HepG2 (cell line): ENCODE data around the gene RPL18. TPM values are rescaled to one million over a fixed set of nuclear protein-coding genes. Genes with fewer than 3 reads are reported as not detected.

Experiments
- AKNA ChIP-seq: sonication (generic); formaldehyde crosslinking; IDR thresholded peaks from 2 replicates; pipeline ENCODE4 v1.4.0; 2020; ENCODE audit warnings: missing genetic modification reagents, borderline replicate concordance
- BRD4 ChIP-seq: sonication (generic); formaldehyde crosslinking; IDR thresholded peaks from 2 replicates; pipeline ENCODE4 v1.4.0; 2020; ENCODE audit warnings: missing genetic modification reagents
- FOSL1 ChIP-seq: sonication (generic); formaldehyde crosslinking; IDR thresholded peaks from 2 replicates; pipeline ENCODE4 v1.9.0; 2021; ENCODE audit warnings: missing genetic modification reagents, borderline replicate concordance
- HDAC6 ChIP-seq: fragments of 200-600 bp; sonication (generic); IDR thresholded peaks from 2 replicates; pipeline ENCODE4 v1.7.0; 2017; ENCODE audit warnings: mild to moderate bottlenecking, antibody characterized with exemption, low read length, low read depth
- HNRNPUL1 ChIP-seq: fragments of 200-400 bp; formaldehyde crosslinking; IDR thresholded peaks from 2 replicates; pipeline ENCODE4 v1.6.1; 2017; ENCODE audit warnings: low read depth, mild to moderate bottlenecking, low read length, moderate library complexity
- MAFF ChIP-seq: IDR thresholded peaks from 2 replicates; pipeline ENCODE4 v1.6.1; 2011; ENCODE audit warnings: low read depth, low read length, improper control_type of control experiment
- PPARG ChIP-seq: conservative IDR thresholded peaks from 2 replicates; pipeline ENCODE4 v1.6.1; 2016; ENCODE audit warnings: missing biosample characterization, missing genetic modification reagents
- PRPF4 ChIP-seq: fragments of 200-400 bp; formaldehyde crosslinking; IDR thresholded peaks from 2 replicates; pipeline ENCODE4 v1.6.1; 2016; ENCODE audit warnings: low read length, low read depth; ENCODE audit not compliant: poor library complexity, severe bottlenecking
- SALL1 ChIP-seq: sonication (generic); formaldehyde crosslinking; IDR thresholded peaks from 2 replicates; pipeline ENCODE4 v1.8.0; 2022; ENCODE audit warnings: mild to moderate bottlenecking, missing genetic modification reagents
- SIN3B ChIP-seq: fragments of 150-350 bp; IDR thresholded peaks from 2 replicates; pipeline ENCODE4 v1.6.1; 2014; ENCODE audit warnings: low read length
- SNAPC2 ChIP-seq: sonication (generic); formaldehyde crosslinking; IDR thresholded peaks from 2 replicates; pipeline ENCODE4 v1.8.1; 2022; ENCODE audit warnings: mild to moderate bottlenecking, missing genetic modification reagents
- SP5 ChIP-seq: IDR thresholded peaks from 2 replicates; pipeline ENCODE4 v1.6.1; 2016; ENCODE audit warnings: low read depth, borderline replicate concordance
- WIZ ChIP-seq: sonication (generic); formaldehyde crosslinking; IDR thresholded peaks from 2 replicates; pipeline ENCODE4 v1.5.1; 2020; ENCODE audit warnings: mild to moderate bottlenecking, missing genetic modification reagents
- YEATS2 ChIP-seq: sonication (generic); formaldehyde crosslinking; IDR thresholded peaks from 2 replicates; pipeline ENCODE4 v1.4.0; 2020; ENCODE audit warnings: missing genetic modification reagents, borderline replicate concordance
- ZBTB42 ChIP-seq: sonication (generic); formaldehyde crosslinking; IDR thresholded peaks from 2 replicates; pipeline ENCODE4 v1.5.0; 2020; ENCODE audit warnings: mild to moderate bottlenecking, missing genetic modification reagents
- ZNF230 ChIP-seq: sonication (generic); formaldehyde crosslinking; IDR thresholded peaks from 2 replicates; pipeline ENCODE4 v1.4.0; 2020; ENCODE audit warnings: mild to moderate bottlenecking, missing genetic modification reagents
- ZNF30 ChIP-seq: sonication (generic); formaldehyde crosslinking; IDR thresholded peaks from 2 replicates; pipeline ENCODE4 v1.5.0; 2020; ENCODE audit warnings: mild to moderate bottlenecking, missing genetic modification reagents
- ZNF496 ChIP-seq: sonication (generic); formaldehyde crosslinking; IDR thresholded peaks from 2 replicates; pipeline ENCODE4 v1.8.1; 2023; ENCODE audit warnings: mild to moderate bottlenecking, moderate library complexity, missing genetic modification reagents; ENCODE audit not compliant: insufficient replicate concordance
- ZNF543 ChIP-seq: sonication (generic); formaldehyde crosslinking; IDR thresholded peaks from 2 replicates; pipeline ENCODE4 v1.4.0; 2020; ENCODE audit warnings: mild to moderate bottlenecking, missing genetic modification reagents
- ZNF562 ChIP-seq: sonication (generic); formaldehyde crosslinking; IDR thresholded peaks from 2 replicates; pipeline ENCODE4 v1.8.0; 2022; ENCODE audit warnings: missing genetic modification reagents, borderline replicate concordance
- ZNF773 ChIP-seq: sonication (generic); formaldehyde crosslinking; IDR thresholded peaks from 2 replicates; pipeline ENCODE4 v1.4.0; 2020; ENCODE audit warnings: missing genetic modification reagents, borderline replicate concordance
- ZNF839 ChIP-seq: sonication (generic); formaldehyde crosslinking; IDR thresholded peaks from 2 replicates; pipeline ENCODE4 v1.4.0; 2020; ENCODE audit warnings: missing genetic modification reagents, mild to moderate bottlenecking, borderline replicate concordance
- ZSCAN31 ChIP-seq: sonication (generic); formaldehyde crosslinking; IDR thresholded peaks from 2 replicates; pipeline ENCODE4 v1.5.0; 2020; ENCODE audit warnings: low read depth, mild to moderate bottlenecking, missing genetic modification reagents
- polyA plus RNA-seq, 8 experiments: library from polyadenylated mRNA; depleted of rRNA in 3 of 8; stranded (reverse) in 7 of 8; unstranded in 1 of 8; fragments of >200 nt; fragmentation: Illumina TruSeq in 4 of 8; extraction: Trizol in 4 of 8; gene quantifications; 2 replicates each; pipeline versions ENCODE4 v1.2.1 to v1.2.3, GENCODE V29; 2011 to 2016; ENCODE audit warnings: low read depth in 4 of 8, missing spikeins in 1 of 8, mixed read lengths in 1 of 8; ENCODE audit not compliant: insufficient read depth in 1 of 8
- total RNA-seq, 5 experiments: library from RNA; depleted of rRNA; stranded (reverse); fragments of >200 nt; fragmentation: Illumina TruSeq; extraction: Trizol; gene quantifications; 2 replicates each; pipeline ENCODE4 v1.2.3, GENCODE V29; 2016; ENCODE audit warnings: low read depth in 1 of 5
- TF ChIP-seq, protein P1 (sequence below): sonication (generic); formaldehyde crosslinking; IDR thresholded peaks from 2 replicates; pipeline ENCODE4 v1.4.0; 2020; ENCODE audit warnings: missing genetic modification reagents, borderline replicate concordance
- TF ChIP-seq, protein P2 (sequence below): sonication (generic); formaldehyde crosslinking; IDR thresholded peaks from 2 replicates; pipeline ENCODE4 v1.5.0; 2020; ENCODE audit warnings: mild to moderate bottlenecking, low read depth, missing genetic modification reagents, borderline replicate concordance

RPL18 gene
- total and polyA plus RNA-seq, 2 of the 13 experiments (the other 11 are each of a cell fraction or from before 2014, with no cell fraction given), result 1,485 to 1,639 TPM

GRCh38 chr19:48618916-48619691 is at the start of gene RPL18, which contains the start of gene SPHK2 (continued):
- 0 out of 2 replicates have a peak, but pooled peaks have one; percentile 80 for TF ChIP-seq ZNF839
- TF ChIP-seq YEATS2 (CRISPR knock-in tag), result peak; percentile 100
- TF ChIP-seq ZNF230 (CRISPR knock-in tag), result peak; percentile 51; the same call in 1 of the 2 replicates
- TF ChIP-seq ZNF30 (CRISPR knock-in tag), result no peak
- no peak; the same call in 1 of the 2 replicates for TF ChIP-seq ZNF543 (CRISPR knock-in tag)
- no peak for TF ChIP-seq ZNF773 (CRISPR knock-in tag)
- no peak for TF ChIP-seq PRPF4
- TF ChIP-seq HDAC6, result no peak
- TF ChIP-seq HNRNPUL1, result no peak
- TF ChIP-seq ZNF562 (CRISPR knock-in tag), result no peak; the same call in 1 of the 2 replicates
- peak; percentile 80 for TF ChIP-seq PPARG (CRISPR knock-in tag)
- TF ChIP-seq, protein P1, sequence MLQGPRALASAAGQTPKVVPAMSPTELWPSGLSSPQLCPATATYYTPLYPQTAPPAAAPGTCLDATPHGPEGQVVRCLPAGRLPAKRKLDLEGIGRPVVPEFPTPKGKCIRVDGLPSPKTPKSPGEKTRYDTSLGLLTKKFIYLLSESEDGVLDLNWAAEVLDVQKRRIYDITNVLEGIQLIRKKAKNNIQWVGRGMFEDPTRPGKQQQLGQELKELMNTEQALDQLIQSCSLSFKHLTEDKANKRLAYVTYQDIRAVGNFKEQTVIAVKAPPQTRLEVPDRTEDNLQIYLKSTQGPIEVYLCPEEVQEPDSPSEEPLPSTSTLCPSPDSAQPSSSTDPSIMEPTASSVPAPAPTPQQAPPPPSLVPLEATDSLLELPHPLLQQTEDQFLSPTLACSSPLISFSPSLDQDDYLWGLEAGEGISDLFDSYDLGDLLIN (CRISPR knock-in tag), result no peak
- peak; percentile 1; the same call in 1 of the 2 replicates for TF ChIP-seq BRD4
- TF ChIP-seq AKNA (CRISPR knock-in tag), result no peak
- TF ChIP-seq ZNF496 (CRISPR knock-in tag), result no peak
- TF ChIP-seq FOSL1 (CRISPR knock-in tag), result no peak
- peak; percentile 95 for TF ChIP-seq ZSCAN31 (CRISPR knock-in tag)
- TF ChIP-seq, protein P2, sequence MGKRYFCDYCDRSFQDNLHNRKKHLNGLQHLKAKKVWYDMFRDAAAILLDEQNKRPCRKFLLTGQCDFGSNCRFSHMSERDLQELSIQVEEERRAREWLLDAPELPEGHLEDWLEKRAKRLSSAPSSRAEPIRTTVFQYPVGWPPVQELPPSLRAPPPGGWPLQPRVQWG (CRISPR knock-in tag), result 0 out of 2 replicates have a peak, but pooled peaks have one; percentile 37
- peak; percentile 95 for TF ChIP-seq WIZ (CRISPR knock-in tag)
- peak; percentile 89 for TF ChIP-seq SALL1 (CRISPR knock-in tag)
- peak; percentile 89 for TF ChIP-seq ZBTB42 (CRISPR knock-in tag)
- no peak for TF ChIP-seq MAFF
- peak; percentile 62 for TF ChIP-seq SIN3B
- TF ChIP-seq SNAPC2, result no peak
- peak; percentile 81 for TF ChIP-seq SP5 (CRISPR knock-in tag)
